GM12892 (cell line): ENCODE measurements around the gene FADD.

Source experiments
- POLR2A ChIP-seq: IDR thresholded peaks from 2 replicates; pipeline ENCODE4 v1.6.1; 2011; ENCODE audit warnings: low read depth, low read length, control low read depth
- POLR2AphosphoS5 ChIP-seq: IDR thresholded peaks from 2 replicates; pipeline ENCODE4 v1.6.1; 2011; ENCODE audit warnings: low read depth, low read length, control low read depth
- TAF1 ChIP-seq: IDR thresholded peaks from 2 replicates; pipeline ENCODE4 v1.6.1; 2011; ENCODE audit warnings: low read depth, mild to moderate bottlenecking, control low read depth, low read length, borderline replicate concordance

DNA sequence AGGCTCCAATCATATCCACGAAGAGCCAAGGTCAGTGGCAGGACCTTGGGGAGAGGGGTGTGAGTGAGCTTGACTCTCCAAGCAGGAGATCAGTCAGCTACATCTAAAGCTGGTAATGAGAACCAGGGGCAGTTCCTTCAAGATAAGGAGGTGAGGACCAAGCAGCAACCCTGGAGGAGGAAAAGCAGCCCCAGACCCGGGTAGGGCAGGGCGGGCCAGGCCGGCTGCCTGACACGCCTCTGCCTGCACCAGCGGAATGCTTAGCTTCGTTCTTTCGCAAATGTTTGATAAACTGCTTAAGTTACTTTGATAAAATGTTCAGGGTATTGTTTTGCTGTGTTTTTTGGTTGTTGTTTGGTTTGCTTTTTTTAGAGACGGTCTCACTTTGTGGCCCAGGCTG, 18.7 kb upstream of the FADD start:
- TF ChIP-seq POLR2A (no peak), TAF1 (no peak), POLR2AphosphoS5 (no peak)
